ENCODE results near the gene CNNM1.

GRCh38 chr10:99316374-99316773, 12.8 kb upstream of the CNNM1 start:
- TF ChIP-seq GATA2 (IDR thresholded peaks at IDR 0.05; ENCODE audit: low read depth, low read length) (no peak), GATA3 (IDR thresholded peaks at IDR 0.05; ENCODE audit: low read depth, low read length) (no peak)
